PFSK-1 (cell line): ENCODE results near the gene SFT2D2.

Experiments used
- POLR2AphosphoS5 ChIP-seq: IDR thresholded peaks from 2 replicates; pipeline ENCODE4 v1.6.1; 2012; ENCODE audit warnings: low read depth, mild to moderate bottlenecking, control low read depth, low read length, moderate library complexity
- TAF1 ChIP-seq: IDR thresholded peaks from 2 replicates; pipeline ENCODE4 v1.6.1; 2012; ENCODE audit warnings: low read length, control low read depth, borderline replicate concordance; ENCODE audit not compliant: insufficient read depth

GRCh38 chr1:168285521-168285790 is 59.7 kb downstream of the SFT2D2 start:
- TF ChIP-seq TAF1 (no peak), POLR2AphosphoS5 (no peak)
